Activated T-cell treated with anti-CD3 and anti-CD28 coated beads, Interleukin-2, amount 50 U/mL, for 48 hours (primary cell): Measurements from ENCODE around the gene IMMP2L.

Source experiments
- DNase-seq, 2 experiments: peaks; one replicate each; pipeline ENCODE4 v3.0.0-alpha.2; 2020

The IMMP2L gene

GRCh38 chr7:110766864-110767263 lies 795.4 kb downstream of the IMMP2L start:
- DNase-seq, result no peak

- DNase-seq, result no peak
Observed at GRCh38 chr7:110764852-110765251, 797.4 kb downstream of the IMMP2L start.

GRCh38 chr7:110762546-110763225 lies 799.6 kb downstream of the IMMP2L start:
- no peak for DNase-seq

GRCh38 chr7:110760341-110760740 lies 802.0 kb downstream of the IMMP2L start:
- DNase-seq, result no peak

- no peak for DNase-seq
Observed at GRCh38 chr7:110759069-110759468, 803.2 kb downstream of the IMMP2L start.

GRCh38 chr7:110754649-110755048 lies 807.6 kb downstream of the IMMP2L start:
- DNase-seq, result no peak

- no peak for DNase-seq
Observed at GRCh38 chr7:110750931-110751605, 811.2 kb downstream of the IMMP2L start.

GRCh38 chr7:110733221-110733620 lies 829.1 kb downstream of the IMMP2L start:
- DNase-seq, result no peak

GRCh38 chr7:110724811-110725210 lies 837.5 kb downstream of the IMMP2L start:
- no peak for DNase-seq

- no peak for DNase-seq
Observed at GRCh38 chr7:110721395-110721794, 840.9 kb downstream of the IMMP2L start.

- no peak for DNase-seq
Observed at GRCh38 chr7:110720626-110721025, 841.7 kb downstream of the IMMP2L start.

- DNase-seq, result no peak
Observed at GRCh38 chr7:110719741-110720140, 842.6 kb downstream of the IMMP2L start.

- no peak for DNase-seq
Observed at GRCh38 chr7:110718503-110719205, 843.6 kb downstream of the IMMP2L start.

GRCh38 chr7:110704225-110704624 lies 858.1 kb downstream of the IMMP2L start:
- no peak for DNase-seq

- no peak for DNase-seq
Observed at GRCh38 chr7:110698576-110698975, 863.7 kb downstream of the IMMP2L start.

- DNase-seq, result no peak
Observed at GRCh38 chr7:110693344-110693743, 868.9 kb downstream of the IMMP2L start.

GRCh38 chr7:110688908-110689307 lies 873.4 kb downstream of the IMMP2L start:
- DNase-seq, result no peak

- DNase-seq, result no peak
Observed at GRCh38 chr7:110685899-110686298, 876.4 kb downstream of the IMMP2L start.

GRCh38 chr7:110681941-110682340 lies 880.4 kb downstream of the IMMP2L start:
- DNase-seq, result no peak

- DNase-seq, result no peak
Observed at GRCh38 chr7:110677405-110677804, 884.9 kb downstream of the IMMP2L start.

GRCh38 chr7:110676785-110677184 lies 885.5 kb downstream of the IMMP2L start:
- DNase-seq, result no peak

- DNase-seq, result no peak
Observed at GRCh38 chr7:110675383-110676103, 886.7 kb downstream of the IMMP2L start.

GRCh38 chr7:110673148-110673547 lies 889.1 kb downstream of the IMMP2L start:
- no peak for DNase-seq
